SK-N-SH (cell line): Measurements from ENCODE around the gene DPEP3. TPM values are rescaled to one million over a fixed set of nuclear protein-coding genes. Genes with fewer than 3 reads are reported as not detected.

Source experiments
- CTCF ChIA-PET: fragments of 300-600, 350-600 bp; formaldehyde crosslinking; extraction: SDS; loops from one replicate; lab custom pipeline; 2021; lab: Yijun Ruan, JAX
- POLR2A ChIA-PET: fragments of 350-600 bp; sonication (Branson Sonifier 250); formaldehyde crosslinking; extraction: SDS; loops from one replicate; lab custom pipeline; 2020; ENCODE audit warnings: antibody characterized with exemption, inconsistent platforms; lab: Yijun Ruan, JAX
- DNase-seq: peaks from one replicate; pipeline ENCODE4 v3.0.0; 2012
- H2AFZ ChIP-seq: fragments of 200-600 bp; sonication (generic); 2 replicates; pipeline ENCODE4 v1.8.1; 2016; ENCODE audit warnings: antibody characterized with exemption, mild to moderate bottlenecking, low read depth
- H3F3A ChIP-seq: fragments of 200-600 bp; sonication (generic); replicated peaks from 2 replicates; pipeline ENCODE3; 2016; ENCODE audit warnings: antibody characterized with exemption, mild to moderate bottlenecking; ENCODE audit not compliant: insufficient read depth
- H3K27ac ChIP-seq, 2 experiments: fragments of 200-500 bp in 1 of 2; fragments of 200-600 bp in 1 of 2; sonication (Bioruptor generic) in 1 of 2; sonication (generic), shearing (Covaris generic) in 1 of 2; 2 replicates each; pipeline versions ENCODE4 v1.5.1 to v1.6.1; 2014 to 2016; ENCODE audit warnings: low read depth in 2 of 2, inconsistent platforms in 1 of 2, low read length in 1 of 2, mild to moderate bottlenecking in 1 of 2, mixed read lengths in 1 of 2
- H3K27me3 ChIP-seq: fragments of 200-600 bp; sonication (generic), shearing (Covaris generic); 2 replicates; pipeline ENCODE4 v1.6.1; 2016; ENCODE audit warnings: mixed run types; ENCODE audit not compliant: insufficient read depth
- H3K36me3 ChIP-seq, 2 experiments: fragments of 200-500 bp in 1 of 2; fragments of 200-600 bp in 1 of 2; sonication (Bioruptor generic) in 1 of 2; sonication (generic) in 1 of 2; replicated peaks in 1 of 2; 2 replicates each; pipeline versions ENCODE3 to v1.5.1; 2014 to 2016; ENCODE audit warnings: low read length in 1 of 2, mild to moderate bottlenecking in 1 of 2; ENCODE audit not compliant: insufficient read depth in 2 of 2, control insufficient read depth in 1 of 2
- H3K4me1 ChIP-seq, 2 experiments: fragments of 200-500 bp in 1 of 2; fragments of 200-600 bp in 1 of 2; sonication (Bioruptor generic) in 1 of 2; sonication (generic), shearing (Covaris generic) in 1 of 2; 2 replicates each; pipeline versions ENCODE4 v1.5.1 to v1.6.1; 2014 to 2016; ENCODE audit warnings: low read depth in 1 of 2, low read length in 1 of 2, mixed run types in 1 of 2; ENCODE audit not compliant: insufficient read depth in 2 of 2, control insufficient read depth in 1 of 2
- H3K4me2 ChIP-seq: fragments of 200-600 bp; sonication (generic), shearing (Covaris generic); 2 replicates; pipeline ENCODE4 v1.6.1; 2017; ENCODE audit warnings: mixed run types
- H3K4me3 ChIP-seq, 2 experiments: fragments of 200-500 bp in 1 of 2; fragments of 200-600 bp in 1 of 2; sonication (Bioruptor generic) in 1 of 2; sonication (generic), shearing (Covaris generic) in 1 of 2; 2 replicates each; pipeline versions ENCODE4 v1.5.1 to v1.8.1; 2014 to 2016; ENCODE audit warnings: low read depth in 2 of 2, inconsistent platforms in 1 of 2, low read length in 1 of 2, mild to moderate bottlenecking in 1 of 2, mixed read lengths in 1 of 2, moderate library complexity in 1 of 2
- H3K79me2 ChIP-seq: fragments of 200-600 bp; sonication (generic); 2 replicates; pipeline ENCODE4 v1.8.1; 2017; ENCODE audit warnings: mild to moderate bottlenecking; ENCODE audit not compliant: insufficient read depth
- H3K9ac ChIP-seq: fragments of 200-600 bp; sonication (generic); 2 replicates; pipeline ENCODE4 v1.6.1; 2017; ENCODE audit warnings: mixed run types
- H3K9me2 ChIP-seq: fragments of 200-600 bp; sonication (generic); 2 replicates; pipeline ENCODE4 v1.6.1; 2017; ENCODE audit warnings: mixed run types
- H3K9me3 ChIP-seq: fragments of 200-600 bp; sonication (generic); 2 replicates; pipeline ENCODE4 v1.6.1; 2017; ENCODE audit warnings: mixed run types, mild to moderate bottlenecking, moderate library complexity
- H4K20me1 ChIP-seq: fragments of 200-600 bp; sonication (generic); 2 replicates; pipeline ENCODE4 v1.6.1; 2017; ENCODE audit warnings: mild to moderate bottlenecking, mixed run types; ENCODE audit not compliant: insufficient read depth
- ELF1 ChIP-seq: IDR thresholded peaks from 2 replicates; pipeline ENCODE4 v1.4.0; 2012
- EP300 ChIP-seq, 2 experiments: IDR thresholded peaks; 2 replicates each; pipeline versions ENCODE4 v1.4.0 to v1.6.1; 2012; ENCODE audit warnings: borderline replicate concordance in 1 of 2, low read depth in 1 of 2, low read length in 1 of 2
- EZH2phosphoT487 ChIP-seq: fragments of 200-600 bp; sonication (generic); IDR thresholded peaks from 2 replicates; pipeline ENCODE4 v1.6.1; 2017; ENCODE audit warnings: low read depth, mixed run types, mild to moderate bottlenecking, antibody characterized with exemption, moderate library complexity, borderline replicate concordance
- FOXJ3 ChIP-seq: sonication (generic); formaldehyde crosslinking; IDR thresholded peaks from 2 replicates; pipeline ENCODE4 v1.5.1; 2020; ENCODE audit warnings: mild to moderate bottlenecking, missing genetic modification reagents
- FOXM1 ChIP-seq: IDR thresholded peaks from 2 replicates; pipeline ENCODE4 v1.4.0; 2012; ENCODE audit warnings: low read depth, mild to moderate bottlenecking
- GABPA ChIP-seq: IDR thresholded peaks from 2 replicates; pipeline ENCODE4 v1.4.0; 2012; ENCODE audit warnings: low read depth, mild to moderate bottlenecking
- GATA2 ChIP-seq: sonication (generic); formaldehyde crosslinking; IDR thresholded peaks from 2 replicates; pipeline ENCODE4 v1.5.0; 2020; ENCODE audit warnings: mild to moderate bottlenecking, missing genetic modification reagents
- IRF3 ChIP-seq: fragments of 150-350 bp; IDR thresholded peaks from 2 replicates; pipeline ENCODE4 v1.6.1; 2016; ENCODE audit warnings: mild to moderate bottlenecking, low read depth, low read length
- JUND ChIP-seq: IDR thresholded peaks from 2 replicates; pipeline ENCODE4 v1.4.0; 2012
- NFIC ChIP-seq: IDR thresholded peaks from 2 replicates; pipeline ENCODE4 v1.4.0; 2012; ENCODE audit warnings: borderline replicate concordance
- RAD21 ChIP-seq: IDR thresholded peaks from 2 replicates; pipeline ENCODE4 v1.6.1; 2012; ENCODE audit warnings: mild to moderate bottlenecking, low read length
- REST ChIP-seq: IDR thresholded peaks from 2 replicates; pipeline ENCODE4 v1.6.1; 2012; ENCODE audit warnings: mild to moderate bottlenecking, low read depth, low read length, moderate library complexity
- RFX5 ChIP-seq: IDR thresholded peaks from 2 replicates; pipeline ENCODE4 v1.6.1; 2012; ENCODE audit warnings: mild to moderate bottlenecking, improper control_type of control experiment, low read length
- RXRA ChIP-seq: IDR thresholded peaks from 2 replicates; pipeline ENCODE4 v1.4.0; 2012; ENCODE audit warnings: low read depth, mild to moderate bottlenecking, borderline replicate concordance
- SIN3A ChIP-seq: IDR thresholded peaks from 2 replicates; pipeline ENCODE4 v1.6.1; 2012; ENCODE audit warnings: low read depth, mild to moderate bottlenecking, low read length, moderate library complexity, borderline replicate concordance
- TAF1 ChIP-seq: IDR thresholded peaks from 2 replicates; pipeline ENCODE4 v1.6.1; 2012; ENCODE audit warnings: low read depth, mild to moderate bottlenecking, low read length, moderate library complexity, borderline replicate concordance
- YY1 ChIP-seq: IDR thresholded peaks from 2 replicates; pipeline ENCODE4 v1.4.0; 2012; ENCODE audit warnings: low read depth, mild to moderate bottlenecking
- WGBS: methylation state at CpG from one replicate; pipeline ENCODE4 v1.1.6; 2017; ENCODE audit warnings: low lambda C conversion rate; 5-methylcytosine and 5-hydroxymethylcytosine counted together
- polyA plus RNA-seq, 3 experiments: library from polyadenylated mRNA; depleted of rRNA; stranded (reverse); fragments of >200 nt; gene quantifications; 2 replicates each; pipeline ENCODE4 v1.2.3, GENCODE V29; 2012

Gene DPEP3
- polyA plus RNA-seq, 1 of the 3 experiments (the other 2 are of a cell fraction): not detected

- no peaks in the 10 kb centered on the region for H3K9me3 ChIP-seq
- H3K9me2 ChIP-seq: no peaks in the 10 kb centered on the region
- no peaks in the 10 kb centered on the region for H3K27me3 ChIP-seq
- H3K27ac ChIP-seq: no peak overlapping the region
- H2AFZ ChIP-seq: no peak overlapping the region
- no peak overlapping the region for H3K4me2 ChIP-seq
- DNase-seq: no peak
- ChIA-PET CTCF (interaction anchor here (0.6 to 28.1 kb wide), 6 partner anchors 13 to 412 kb away, joined by 3 to 564 read pairs (median 7); partner anchors contain the start of genes EDC4, NRN1L and PSKH1), POLR2A (interaction anchor here (1.1 to 2.5 kb wide), 3 partner anchors 9 to 274 kb away, joined by 3 to 12 read pairs (median 4); partner anchors contain the start of genes ACD and NRN1L)
- H3K79me2 ChIP-seq: peaks cover 19% of the 10 kb centered on the region
- peaks cover 2% of the 10 kb centered on the region for H4K20me1 ChIP-seq
- no peak overlapping the region for H3K4me3 ChIP-seq
- peaks cover 5% of the 10 kb centered on the region for H3F3A ChIP-seq
- WGBS: 90% methylated on average over 6 of the region's 7 CpGs
- H3K4me1 ChIP-seq: peaks cover 11 to 24% of the 10 kb centered on the region in 2 experiments; a peak in 2 of 4 replicates
- peaks cover 0 to 25% of the 10 kb centered on the region in 2 experiments for H3K36me3 ChIP-seq
- TF ChIP-seq GATA2 (CRISPR knock-in tag): no peak
- no peak for TF ChIP-seq FOXJ3
- TF ChIP-seq YY1: no peak
- TF ChIP-seq SIN3A: no peak
- TF ChIP-seq TAF1: no peak
- no peak for TF ChIP-seq ELF1
- no peak for TF ChIP-seq REST
- TF ChIP-seq JUND: no peak
- TF ChIP-seq FOXM1: no peak
- TF ChIP-seq NFIC: no peak
- TF ChIP-seq RFX5: no peak
- no peak for TF ChIP-seq GABPA
- TF ChIP-seq RAD21: no peak
- TF ChIP-seq IRF3: no peak
- no peak for TF ChIP-seq EP300 (IDR thresholded peaks at IDR 0.05; ENCODE audit: borderline replicate concordance in 1 of 2, low read depth in 1 of 2, low read length in 1 of 2)
- TF ChIP-seq RXRA: no peak
- no peak for TF ChIP-seq EZH2phosphoT487
- no peak overlapping the region for H3K9ac ChIP-seq
These were observed 46.5 kb downstream of the DPEP3 start for GRCh38 chr16:67933805-67934204.
